Urinary bladder (tissue), 4 donors: Measurements from ENCODE around the gene LDLRAD4. TPM values are rescaled to one million over a fixed set of nuclear protein-coding genes. Genes with fewer than 3 reads are reported as not detected.

Experiments used
- DNase-seq: peaks from one replicate; pipeline ENCODE4 v3.0.0-alpha.2; 2015; ENCODE audit errors: extremely low spot score
- H3K27ac ChIP-seq: one replicate; pipeline ENCODE4 v1.5.1; 2013; ENCODE audit warnings: low read depth, mild to moderate bottlenecking, moderate library complexity
- H3K36me3 ChIP-seq: one replicate; pipeline ENCODE4 v1.6.1; 2013; ENCODE audit warnings: mild to moderate bottlenecking, moderate library complexity; ENCODE audit not compliant: insufficient read depth
- H3K4me1 ChIP-seq: one replicate; pipeline ENCODE4 v1.6.1; 2013; ENCODE audit warnings: mild to moderate bottlenecking, moderate library complexity; ENCODE audit not compliant: insufficient read depth
- H3K4me3 ChIP-seq: one replicate; pipeline ENCODE4 v1.5.1; 2013; ENCODE audit warnings: low read depth, low read length
- WGBS: extraction: QIAGEN DNeasy Blood & Tissue Kit; methylation state at CpG from one replicate; pipeline ENCODE4 v1.1.7; 2013; 5-methylcytosine and 5-hydroxymethylcytosine counted together
- polyA plus RNA-seq: library from polyadenylated mRNA; stranded (reverse); fragments of 200-250 nt; gene quantifications from one replicate; pipeline ENCODE4 v1.2.3, GENCODE V29; 2013
- total RNA-seq: library from RNA; depleted of rRNA; stranded (reverse); fragments of >200 nt; gene quantifications from one replicate; pipeline ENCODE4 v1.2.3, GENCODE V29; 2014
- donor health status: healthy with polysubstance abuse.
- donor health status: healthy.

LDLRAD4 gene
- total and polyA plus RNA-seq, 2 donors: 13.8 to 52.3 TPM

GRCh38 chr18:13642440-13642827 is 423.9 kb downstream of the LDLRAD4 start:
- Histone ChIP-seq H3K4me3 (no peak overlapping the region), H3K36me3 (no peaks in the 10 kb centered on the region), H3K27ac (no peak overlapping the region), H3K4me1 (peaks cover 1% of the 10 kb centered on the region)
- whole genome bisulfite sequencing: 93% methylated on average over 15 of the region's 15 CpGs
- no peak for DNase-seq

- H3K4me3 ChIP-seq: no peak overlapping the region
- no peak for DNase-seq
- H3K36me3 ChIP-seq: no peaks in the 10 kb centered on the region
- H3K27ac ChIP-seq: no peak overlapping the region
- WGBS: 74% methylated on average over 16 of the region's 16 CpGs
- H3K4me1 ChIP-seq: peaks cover 1% of the 10 kb centered on the region
Measured at GRCh38 chr18:13643261-13643751, 424.7 kb downstream of the LDLRAD4 start.

GRCh38 chr18:13645093-13645492 is 426.5 kb downstream of the LDLRAD4 start:
- peaks cover 1% of the 10 kb centered on the region for H3K4me1 ChIP-seq
- H3K27ac ChIP-seq: no peak overlapping the region
- no peaks in the 10 kb centered on the region for H3K36me3 ChIP-seq
- WGBS: 95% methylated on average over 16 of the region's 16 CpGs
- H3K4me3 ChIP-seq: no peak overlapping the region
- no peak for DNase-seq

- no peak overlapping the region for H3K27ac ChIP-seq
- no peaks in the 10 kb centered on the region for H3K36me3 ChIP-seq
- no peak for DNase-seq
- no peak overlapping the region for H3K4me3 ChIP-seq
- WGBS: 74% methylated on average over 4 of the region's 4 CpGs
- peaks cover 1% of the 10 kb centered on the region for H3K4me1 ChIP-seq
Measured at GRCh38 chr18:13646633-13647032, 428.1 kb downstream of the LDLRAD4 start.

DNA sequence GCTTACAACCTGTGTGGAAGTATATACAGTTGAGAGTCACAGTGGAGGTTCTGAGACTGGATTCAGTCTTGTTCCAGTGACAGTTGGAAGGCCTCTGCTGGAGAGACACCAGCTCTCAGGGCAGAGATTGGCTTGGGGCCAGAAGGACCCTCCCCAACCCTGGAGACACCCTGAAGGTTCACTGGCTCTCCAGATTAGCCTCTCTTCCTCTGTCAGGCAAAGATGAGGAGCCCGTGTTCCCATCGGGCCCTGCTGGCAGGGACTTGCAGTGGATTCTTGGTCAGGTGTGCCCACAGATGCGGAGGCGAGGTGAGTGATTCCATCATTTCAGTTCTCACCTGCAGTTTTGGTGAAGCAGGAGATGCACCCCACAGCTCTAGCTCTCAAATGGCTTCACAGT is 429.2 kb downstream of the LDLRAD4 start:
- Histone ChIP-seq H3K27ac (no peak overlapping the region), H3K4me3 (no peak overlapping the region), H3K4me1 (no peaks in the 10 kb centered on the region), H3K36me3 (no peaks in the 10 kb centered on the region)
- no peak for DNase-seq
- 95% methylated on average over 4 of the region's 4 CpGs for WGBS

DNA sequence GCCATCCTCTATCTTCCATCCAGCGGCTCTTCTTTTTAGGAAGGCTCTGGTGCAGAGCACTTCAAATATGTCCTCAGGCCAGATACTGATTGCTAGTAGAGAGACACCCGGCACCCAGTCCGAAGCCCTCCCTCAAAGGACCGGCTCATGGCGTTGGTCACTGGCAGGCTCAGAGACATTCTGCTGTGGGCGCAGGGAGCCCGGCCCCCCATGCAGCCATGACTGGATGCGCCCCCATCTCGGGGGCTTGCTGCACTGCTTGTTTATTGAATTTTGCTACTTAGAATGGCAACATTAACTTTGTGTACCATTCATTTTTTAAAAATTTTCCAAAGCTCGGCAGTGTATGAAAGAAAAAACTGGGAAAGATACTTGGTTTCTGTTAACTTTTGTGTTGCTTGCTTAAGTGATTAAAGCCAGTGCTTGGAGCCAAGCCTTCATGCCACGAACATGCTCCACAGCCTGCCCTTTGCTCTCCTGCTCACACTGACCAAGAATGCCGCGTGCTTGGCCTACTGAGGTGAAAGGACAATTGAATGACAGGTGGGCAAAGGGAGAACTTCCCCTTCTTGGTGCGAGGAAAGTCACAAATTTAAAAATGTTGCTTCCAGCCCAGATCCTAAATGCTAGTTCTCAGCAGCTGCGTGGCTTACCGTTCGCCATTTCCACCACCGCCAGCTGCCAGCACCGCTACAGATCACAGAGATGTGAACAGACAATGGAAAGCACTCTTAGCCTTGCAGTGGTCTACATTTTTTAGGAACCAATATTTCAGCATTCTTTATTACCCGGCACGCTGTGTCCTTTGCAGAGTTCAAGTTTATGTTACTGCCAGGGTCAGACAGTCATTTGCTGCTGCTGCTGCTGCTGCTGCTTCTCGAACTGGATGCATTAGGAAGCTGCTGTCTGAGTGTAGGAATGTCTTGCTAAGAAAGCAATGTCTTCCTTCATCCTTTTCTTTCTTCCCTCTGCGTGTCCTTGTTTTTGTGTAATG is 431.1 kb downstream of the LDLRAD4 start:
- no peak for DNase-seq
- no peaks in the 10 kb centered on the region for H3K4me1 ChIP-seq
- H3K4me3 ChIP-seq: no peak overlapping the region
- WGBS: 90% methylated on average over 23 of the region's 23 CpGs
- no peaks in the 10 kb centered on the region for H3K36me3 ChIP-seq
- no peak overlapping the region for H3K27ac ChIP-seq

GRCh38 chr18:13653746-13654433 is 435.3 kb downstream of the LDLRAD4 start:
- DNase-seq: no peak
- WGBS: 49% methylated on average over 13 of the region's 13 CpGs
- H3K4me3 ChIP-seq: no peak overlapping the region
- H3K4me1 ChIP-seq: no peaks in the 10 kb centered on the region
- no peak overlapping the region for H3K27ac ChIP-seq
- H3K36me3 ChIP-seq: no peaks in the 10 kb centered on the region

DNA sequence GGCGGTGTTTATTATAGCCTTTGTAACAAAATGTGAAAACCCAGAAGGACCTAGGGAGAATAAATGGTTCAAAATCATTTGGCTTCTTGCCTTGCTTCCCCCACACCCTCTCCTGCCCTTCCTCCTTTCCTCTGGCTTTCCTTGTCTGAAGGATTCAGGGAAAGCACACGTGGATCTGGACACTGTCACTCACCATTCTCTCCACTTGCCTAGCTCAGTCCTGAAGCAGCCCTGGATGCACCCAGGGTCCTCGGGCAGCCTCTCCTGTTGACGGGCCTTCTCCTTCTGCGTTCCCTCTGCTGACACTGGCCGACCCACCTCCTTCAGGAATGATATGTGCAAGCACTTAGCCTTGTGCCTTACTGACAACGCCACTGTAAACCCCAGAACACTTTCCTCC is 439.4 kb downstream of the LDLRAD4 start:
- Histone ChIP-seq H3K27ac (no peak overlapping the region), H3K4me1 (no peaks in the 10 kb centered on the region), H3K36me3 (no peaks in the 10 kb centered on the region), H3K4me3 (no peak overlapping the region)
- no peak for DNase-seq
- 45% methylated on average over 7 of the region's 7 CpGs for WGBS

DNA sequence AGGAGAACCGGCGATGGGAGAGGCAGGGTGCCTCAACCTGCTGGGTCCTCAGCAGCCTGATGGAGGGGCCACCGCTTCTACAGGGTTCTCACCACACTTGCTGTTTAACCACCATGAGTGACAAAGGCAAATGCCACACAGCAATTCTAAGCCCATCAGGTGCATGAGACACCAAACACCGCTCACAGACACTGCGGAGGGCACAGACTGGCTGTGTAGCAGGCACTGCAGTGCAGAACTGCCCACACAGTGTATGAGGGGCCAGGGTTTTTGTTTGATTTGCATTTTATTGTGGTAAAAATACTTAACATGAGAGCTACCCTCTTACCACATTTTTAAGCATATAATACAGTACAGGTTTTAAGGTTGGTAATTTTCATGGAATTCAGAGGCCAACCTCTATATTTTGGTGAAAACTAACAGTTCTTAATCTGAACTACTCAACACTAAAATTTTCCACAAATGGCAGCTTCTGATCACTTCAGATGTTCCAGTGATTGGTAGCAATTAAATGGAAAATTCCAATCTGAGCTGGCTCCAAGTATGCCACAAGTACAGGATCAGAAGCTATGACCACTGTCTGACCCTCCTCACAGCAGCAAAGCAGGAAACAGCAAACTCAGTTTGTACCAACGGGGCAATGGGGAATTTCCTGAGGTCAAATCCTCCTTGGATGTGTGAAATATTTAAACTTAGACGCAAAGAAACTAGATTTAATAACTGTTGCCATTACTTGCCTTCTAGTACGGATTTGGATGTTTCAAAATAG is 440.1 kb downstream of the LDLRAD4 start:
- WGBS: 88% methylated on average over 8 of the region's 8 CpGs
- H3K27ac ChIP-seq: no peak overlapping the region
- no peak for DNase-seq
- H3K4me3 ChIP-seq: no peak overlapping the region
- H3K4me1 ChIP-seq: no peaks in the 10 kb centered on the region
- no peaks in the 10 kb centered on the region for H3K36me3 ChIP-seq

- Histone ChIP-seq H3K36me3 (no peaks in the 10 kb centered on the region), H3K4me1 (no peaks in the 10 kb centered on the region), H3K27ac (no peak overlapping the region), H3K4me3 (no peak overlapping the region)
- WGBS: 34% methylated on average over 5 of the region's 5 CpGs
- no peak for DNase-seq
Measured at GRCh38 chr18:13660510-13660909, 441.9 kb downstream of the LDLRAD4 start.

DNA sequence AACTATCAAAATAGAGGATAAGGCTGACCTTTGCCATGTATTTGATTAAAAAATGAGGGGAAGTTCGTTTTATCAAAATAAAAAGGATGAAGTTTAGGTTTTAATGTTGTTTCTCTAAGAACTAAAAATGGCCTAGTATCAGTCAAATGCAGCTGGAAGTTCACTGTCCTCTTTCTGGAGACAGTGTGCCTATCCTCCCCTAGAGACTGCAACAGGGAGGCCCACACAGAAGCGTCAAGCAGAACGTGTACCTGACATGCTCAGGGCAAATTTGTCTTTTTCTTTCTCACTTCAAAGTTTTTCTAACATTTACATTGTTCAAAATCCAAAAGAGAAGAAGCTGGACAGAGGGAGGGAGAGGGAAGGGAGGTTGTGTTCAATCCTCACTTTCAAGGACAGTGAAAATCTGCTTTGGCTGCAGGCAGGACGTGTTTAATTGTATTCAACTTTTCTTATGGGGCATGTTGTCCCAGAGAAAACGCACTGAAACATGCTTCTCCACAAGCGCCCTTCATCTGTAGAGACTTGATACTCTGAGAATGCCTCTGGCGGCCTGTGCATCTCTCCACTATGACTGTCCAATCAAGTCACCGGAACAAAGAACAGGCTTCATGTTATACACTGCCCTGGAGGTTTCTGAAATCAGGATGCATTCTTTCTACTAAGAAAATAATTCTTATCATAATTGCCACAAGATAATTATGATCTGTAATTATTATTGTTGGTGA is 442.7 kb downstream of the LDLRAD4 start:
- H3K27ac ChIP-seq: no peak overlapping the region

DNA sequence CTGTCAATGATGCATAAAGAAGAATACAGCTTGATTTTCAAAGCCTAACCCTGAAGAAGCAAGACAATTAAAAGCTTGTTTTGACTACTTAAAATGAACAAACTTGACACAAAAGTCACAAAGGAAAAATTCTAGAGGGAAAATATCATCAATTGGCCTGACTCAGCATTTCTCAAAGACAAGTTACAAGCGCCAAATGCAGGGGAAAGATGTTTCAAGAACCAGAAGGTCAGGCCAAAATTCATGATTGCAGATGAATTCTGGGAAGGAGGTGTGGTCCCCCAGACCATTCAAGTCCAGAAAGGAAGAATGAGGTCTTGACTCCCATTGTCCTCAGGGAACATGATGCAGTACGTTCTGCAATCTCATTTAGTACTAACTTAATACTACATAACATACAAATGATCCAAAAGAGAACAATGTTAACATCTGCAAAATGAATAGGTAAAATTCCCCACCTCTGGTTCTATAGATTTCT is 443.3 kb downstream of the LDLRAD4 start:
- WGBS: 79% methylated on average over 2 of the region's 2 CpGs
- H3K27ac ChIP-seq: no peak overlapping the region
- H3K4me3 ChIP-seq: no peak overlapping the region
- no peaks in the 10 kb centered on the region for H3K4me1 ChIP-seq
- H3K36me3 ChIP-seq: no peaks in the 10 kb centered on the region
- DNase-seq: no peak

More for the DNA sequence above, 442.7 kb downstream of the LDLRAD4 start:
- no peak for DNase-seq
- Histone ChIP-seq H3K36me3 (no peaks in the 10 kb centered on the region), H3K4me1 (no peaks in the 10 kb centered on the region), H3K4me3 (no peak overlapping the region)
- WGBS: 68% methylated on average over 8 of the region's 8 CpGs

GRCh38 chr18:13672657-13673056 is 454.1 kb downstream of the LDLRAD4 start:
- Histone ChIP-seq H3K4me1 (no peaks in the 10 kb centered on the region), H3K27ac (no peak overlapping the region), H3K36me3 (no peaks in the 10 kb centered on the region), H3K4me3 (no peak overlapping the region)
- 77% methylated on average over 7 of the region's 7 CpGs for WGBS
- no peak for DNase-seq
